Smooth muscle cell of the coronary artery (primary cell): Measurements from ENCODE around the gene SPC24. TPM values are rescaled to one million over a fixed set of nuclear protein-coding genes. Genes with fewer than 3 reads are reported as not detected.

Source experiments
- total RNA-seq: library from RNA; depleted of rRNA; stranded (reverse); fragments of >200 nt; gene quantifications from 2 replicates; pipeline ENCODE4 v1.2.3, GENCODE V29; 2014; ENCODE audit warnings: low replicate concordance

Gene SPC24, protein sequence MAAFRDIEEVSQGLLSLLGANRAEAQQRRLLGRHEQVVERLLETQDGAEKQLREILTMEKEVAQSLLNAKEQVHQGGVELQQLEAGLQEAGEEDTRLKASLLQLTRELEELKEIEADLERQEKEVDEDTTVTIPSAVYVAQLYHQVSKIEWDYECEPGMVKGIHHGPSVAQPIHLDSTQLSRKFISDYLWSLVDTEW
- total RNA-seq = 14.9 and 31.8 TPM in 2 replicates

DNA sequence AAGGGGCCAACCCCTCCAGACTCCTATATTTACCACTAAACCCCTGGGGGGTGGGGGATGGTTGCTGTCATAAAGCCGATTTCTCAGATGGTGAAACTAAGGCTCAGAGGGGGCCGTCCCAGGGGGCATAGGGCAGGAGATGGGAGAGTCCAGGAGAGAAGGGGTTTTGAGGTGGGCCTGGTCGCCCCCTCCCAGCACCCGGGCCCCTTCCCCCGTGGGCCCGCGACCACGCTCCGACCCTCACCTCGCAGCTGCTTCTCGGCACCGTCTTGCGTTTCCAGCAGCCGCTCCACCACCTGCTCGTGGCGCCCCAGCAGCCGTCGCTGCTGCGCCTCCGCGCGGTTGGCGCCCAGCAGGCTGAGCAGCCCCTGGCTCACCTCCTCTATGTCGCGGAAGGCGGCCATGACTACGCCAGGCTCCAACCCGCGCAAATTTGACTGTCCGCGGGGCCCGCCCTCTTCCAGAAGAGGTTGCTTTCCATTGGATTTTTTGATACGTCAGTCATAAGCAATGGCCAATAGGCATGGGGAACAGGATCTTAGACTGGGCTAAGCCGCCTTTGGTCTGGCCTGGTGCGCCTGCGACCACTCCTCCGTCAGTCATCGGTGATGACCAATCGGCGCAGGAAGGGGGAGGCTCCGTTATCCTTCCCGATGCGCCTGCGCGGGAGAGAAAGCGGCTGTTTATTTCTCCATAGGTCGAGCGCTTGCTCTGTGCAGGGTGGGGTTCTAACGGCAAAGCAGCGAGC, at the start of gene SPC24:
Gene SPC24, minus strand, starts transcription at position 410 of the 748 bp plus-strand sequence. Its CDS starts 6 bp downstream, at position 404.

DNA sequence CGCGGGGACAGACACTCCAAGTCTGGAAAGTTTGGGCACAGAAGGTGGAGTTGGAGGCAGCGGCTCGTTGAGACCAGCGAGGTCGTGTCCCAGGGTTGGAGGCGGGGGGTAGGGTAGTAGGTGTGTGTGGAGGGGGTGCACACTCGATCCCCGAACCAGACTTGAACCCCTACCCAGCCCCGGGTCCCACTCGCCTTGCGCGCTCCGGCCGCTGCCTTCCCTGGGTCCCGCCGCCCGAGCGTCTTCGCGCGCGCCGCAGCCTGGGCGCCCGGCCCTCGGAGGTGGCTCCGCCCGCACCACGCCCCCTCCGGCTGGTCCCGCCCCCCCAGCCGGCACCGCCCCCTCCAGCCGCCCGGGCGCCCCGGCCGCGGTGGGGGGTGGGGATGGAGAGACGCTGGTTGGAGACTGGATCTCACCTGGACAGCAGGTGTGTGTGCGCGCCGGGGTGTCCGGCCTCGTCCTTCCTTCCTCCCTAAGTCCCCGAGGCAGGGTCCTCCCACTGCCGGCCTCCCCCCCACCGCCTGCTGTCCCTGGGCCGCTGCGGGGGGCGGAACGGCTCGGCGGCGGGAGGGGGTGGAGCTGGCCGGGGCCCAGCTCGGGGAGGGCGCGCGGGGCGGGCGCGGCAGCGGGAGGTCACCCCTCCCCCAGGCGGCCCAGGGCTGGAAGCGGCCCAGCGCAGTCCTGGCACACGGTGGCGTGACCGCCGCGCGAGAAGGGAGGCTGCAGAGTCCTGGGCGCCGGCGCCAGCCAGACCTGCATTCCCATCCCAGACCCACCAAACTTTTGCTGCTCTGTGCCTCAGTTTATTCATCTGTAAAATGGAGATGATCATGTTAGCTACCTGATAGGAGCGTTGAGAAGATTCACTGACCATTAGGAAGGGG, 42.0 kb upstream of the SPC24 start, which contains the start of gene KANK2:
Gene KANK2, minus strand, starts transcription at position 255 of the 884 bp plus-strand sequence. CDS start 3,034 bp downstream, outside the sequence.

Other genes with a start within 250 kb of the SPC24 start
- gene YIPF2, start 227.1 kb downstream of the SPC24 start, total RNA-seq = 128 and 172 TPM in 2 replicates
- 13.2 and 25.6 TPM in 2 replicates for gene TIMM29, start 227.0 kb downstream of the SPC24 start, total RNA-seq
- gene SMARCA4, start 194.8 kb downstream of the SPC24 start, total RNA-seq = 53.9 and 66.8 TPM in 2 replicates
- 97.9 and 146 TPM in 2 replicates for gene LDLR, start 66.3 kb downstream of the SPC24 start, total RNA-seq
- 212 and 948 TPM in 2 replicates for gene KANK2, start 41.8 kb upstream of the SPC24 start, total RNA-seq
- 0.59 TPM in 1 of 2 replicates, not detected in the other for gene ANGPTL8, start 83.8 kb upstream of the SPC24 start, total RNA-seq
- gene DOCK6, start 106.7 kb upstream of the SPC24 start, total RNA-seq = 9.0 and 14.2 TPM in 2 replicates
- not detected in 2 replicates for gene TSPAN16, start 140.4 kb upstream of the SPC24 start, total RNA-seq
- 15.0 and 78.6 TPM in 2 replicates for gene RAB3D, start 183.9 kb upstream of the SPC24 start, total RNA-seq
- 66.0 and 68.6 TPM in 2 replicates for gene TMEM205, start 190.5 kb upstream of the SPC24 start, total RNA-seq
- gene CCDC159, start 190.7 kb upstream of the SPC24 start, total RNA-seq = 6.7 and 10.9 TPM in 2 replicates
- gene PLPPR2, start 199.7 kb upstream of the SPC24 start, total RNA-seq = 7.1 and 10.9 TPM in 2 replicates
- 0.30 and 0.35 TPM in 2 replicates for gene SWSAP1, start 218.9 kb upstream of the SPC24 start, total RNA-seq
- 3.5 and 5.1 TPM in 2 replicates for gene EPOR, start 228.5 kb upstream of the SPC24 start, total RNA-seq